Measurements from ENCODE around the gene RASA2.

The RASA2 gene

GRCh38 chr3:141646760-141647561, 160.1 kb downstream of the RASA2 start:
- DNase-seq (ENCODE audit: low spot score) = no peak

GRCh38 chr3:141647562-141647915, 160.7 kb downstream of the RASA2 start:
- DNase-seq (ENCODE audit: low spot score) = no peak

- DNase-seq (ENCODE audit: low spot score) = no peak
These were observed 161.5 kb downstream of the RASA2 start for GRCh38 chr3:141648055-141648910.

- no peak for DNase-seq (ENCODE audit: low spot score)
These were observed 163.0 kb downstream of the RASA2 start for GRCh38 chr3:141649871-141650270.

GRCh38 chr3:141650783-141651182, 164.0 kb downstream of the RASA2 start:
- no peak for DNase-seq (ENCODE audit: low spot score)

- DNase-seq (ENCODE audit: low spot score) = no peak
These were observed 164.6 kb downstream of the RASA2 start for GRCh38 chr3:141651409-141651808.

GRCh38 chr3:141652349-141652748, 165.5 kb downstream of the RASA2 start:
- no peak for DNase-seq (ENCODE audit: low spot score)

- DNase-seq (ENCODE audit: low spot score) = no peak
These were observed 167.0 kb downstream of the RASA2 start for GRCh38 chr3:141653847-141654246.

- no peak for DNase-seq (ENCODE audit: low spot score)
These were observed 169.0 kb downstream of the RASA2 start for GRCh38 chr3:141655801-141656200.

- DNase-seq (ENCODE audit: low spot score) = no peak
These were observed 169.9 kb downstream of the RASA2 start for GRCh38 chr3:141656771-141657170.

- no peak for DNase-seq (ENCODE audit: low spot score)
These were observed 170.7 kb downstream of the RASA2 start for GRCh38 chr3:141657516-141657915.

GRCh38 chr3:141659821-141660613, 173.2 kb downstream of the RASA2 start:
- DNase-seq (ENCODE audit: low spot score) = peak; percentile 72

GRCh38 chr3:141660614-141660947, 173.8 kb downstream of the RASA2 start:
- no peak for DNase-seq (ENCODE audit: low spot score)

GRCh38 chr3:141661229-141662196, 174.7 kb downstream of the RASA2 start:
- DNase-seq (ENCODE audit: low spot score) = no peak

GRCh38 chr3:141663993-141664392, 177.2 kb downstream of the RASA2 start:
- no peak for DNase-seq (ENCODE audit: low spot score)
